ENCODE results near the gene STK17A. TPM values are rescaled to one million over a fixed set of nuclear protein-coding genes. Genes with fewer than 3 reads are reported as not detected.
"Not testable (repeated sequence)": the region's sequence is repeated elsewhere in the genome, so short reads cannot be mapped to it uniquely, and the experiment has no call there.

Gene STK17A
- total RNA-seq, 2 donors from 2014 or later = 61.7 to 67.6 TPM

DNA sequence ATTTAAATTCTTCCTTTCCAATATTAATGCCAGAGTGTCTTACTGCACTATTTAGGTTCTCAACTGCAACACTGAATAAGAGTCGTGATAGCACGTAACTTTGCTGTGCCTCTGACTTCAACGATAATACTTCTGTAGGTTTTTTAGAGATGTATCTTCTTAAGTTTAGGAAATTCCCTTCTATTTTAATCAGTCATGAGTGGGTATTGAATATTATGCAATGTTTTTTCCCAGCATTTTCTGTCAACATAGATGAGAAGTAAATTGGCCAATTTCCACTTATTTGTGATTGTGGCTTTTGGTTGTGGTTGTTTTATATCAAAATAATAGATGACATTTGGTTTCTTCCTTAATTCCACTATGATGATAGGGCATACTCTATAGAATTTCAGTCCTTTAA, 6.7 kb upstream of the STK17A start:
- no peaks in the 10 kb centered on the region for H3K36me3 Mint-ChIP-seq
- peaks cover 6 to 10% of the 10 kb centered on the region in 2 donors for H3K4me1 Mint-ChIP-seq (ENCODE audit: low read depth in 2 of 2)
- ATAC-seq (no peak), DNase-seq (ENCODE audit: low spot score) (no peak)
- H3K27ac Mint-ChIP-seq = no peak overlapping the region
- no peaks in the 10 kb centered on the region for H3K9me3 Mint-ChIP-seq
- H3K4me3 Mint-ChIP-seq = no peak overlapping the region
- H3K27me3 Mint-ChIP-seq = peaks cover 7 to 8% of the 10 kb centered on the region in 2 donors

DNA sequence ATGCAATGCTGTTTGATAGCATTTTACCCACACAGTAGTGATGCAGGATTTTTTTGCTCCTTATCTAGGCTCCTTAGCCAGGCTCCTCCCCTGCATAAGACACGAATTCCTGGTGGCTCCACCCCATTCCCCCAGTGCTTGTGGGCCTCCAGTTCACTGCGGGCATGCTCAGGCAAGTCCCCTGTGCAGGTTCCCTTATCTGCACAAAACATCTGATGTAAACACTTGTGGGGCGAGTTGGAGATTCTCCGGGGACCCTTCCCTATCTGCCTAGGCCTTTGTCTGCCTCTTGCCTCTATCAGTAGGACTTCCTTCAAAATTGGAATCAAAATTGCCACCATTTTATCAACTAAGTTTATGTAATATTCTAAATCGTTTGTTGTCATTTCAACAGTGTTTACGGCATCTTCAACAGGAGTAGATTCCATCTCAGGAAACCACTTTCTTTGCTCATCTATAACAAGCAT, 5.4 kb upstream of the STK17A start:
- Mint-ChIP-seq H3K4me3 (no peak overlapping the region), H3K36me3 (no peaks in the 10 kb centered on the region), H3K27me3 (peaks cover 13 to 17% of the 10 kb centered on the region in 2 donors), H3K4me1 (ENCODE audit: low read depth in 2 of 2) (peaks cover 9 to 13% of the 10 kb centered on the region in 2 donors), H3K27ac (peak overlapping the region in 1 of 2 donors; percentile 32), H3K9me3 (no peaks in the 10 kb centered on the region)
- DNase-seq (ENCODE audit: low spot score) (no peak), ATAC-seq (no peak)

DNA sequence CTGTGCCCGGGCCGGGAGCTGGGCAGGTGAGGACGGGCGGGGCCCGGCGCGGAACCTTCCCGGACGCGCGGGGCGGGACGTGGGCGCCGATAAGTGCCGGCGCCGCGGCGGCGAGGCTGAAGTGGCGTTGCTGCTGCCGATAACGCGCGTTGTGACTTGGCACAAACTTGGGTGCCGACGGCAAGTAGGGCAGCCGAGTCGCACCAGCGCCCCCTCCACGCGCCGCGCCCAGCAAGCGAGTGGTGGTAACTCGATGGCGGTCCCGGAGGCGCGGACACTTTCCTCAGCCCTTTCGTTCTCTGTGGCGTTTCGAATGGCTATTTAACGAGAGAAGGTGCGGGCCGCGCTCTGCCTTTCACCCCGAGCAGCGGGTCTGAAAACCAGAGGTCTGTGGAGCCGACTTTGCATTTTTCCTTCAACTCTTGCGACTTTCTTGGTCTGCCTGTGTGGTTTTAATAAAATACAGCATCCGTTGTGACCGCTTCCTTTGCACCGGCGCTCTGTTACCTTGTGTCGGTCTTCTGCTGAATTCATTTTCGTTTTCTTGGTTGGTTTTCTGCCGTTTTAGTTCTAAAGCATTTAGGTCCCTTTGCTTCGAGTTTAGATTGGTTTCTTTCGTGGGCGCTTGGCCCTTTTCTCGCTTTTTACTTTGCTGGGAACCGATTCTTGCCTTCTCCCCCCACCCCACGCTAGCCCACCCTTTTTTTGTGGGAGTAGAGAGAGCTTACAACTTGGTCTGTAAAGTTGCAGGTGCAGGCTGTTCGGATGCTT, 701 bp downstream of the STK17A start:
- Mint-ChIP-seq H3K27me3 (peaks cover 13 to 17% of the 10 kb centered on the region in 2 donors), H3K36me3 (peaks cover 10% of the 10 kb centered on the region), H3K4me3 (peak overlapping the region; percentile 96), H3K4me1 (ENCODE audit: low read depth in 2 of 2) (peaks cover 28 to 47% of the 10 kb centered on the region in 2 donors), H3K9me3 (no peaks in the 10 kb centered on the region), H3K27ac (peak overlapping the region; percentile 91 to 93)
- ATAC-seq (peak; percentile 36 to 37), DNase-seq (ENCODE audit: low spot score) (peak; percentile 69)

DNA sequence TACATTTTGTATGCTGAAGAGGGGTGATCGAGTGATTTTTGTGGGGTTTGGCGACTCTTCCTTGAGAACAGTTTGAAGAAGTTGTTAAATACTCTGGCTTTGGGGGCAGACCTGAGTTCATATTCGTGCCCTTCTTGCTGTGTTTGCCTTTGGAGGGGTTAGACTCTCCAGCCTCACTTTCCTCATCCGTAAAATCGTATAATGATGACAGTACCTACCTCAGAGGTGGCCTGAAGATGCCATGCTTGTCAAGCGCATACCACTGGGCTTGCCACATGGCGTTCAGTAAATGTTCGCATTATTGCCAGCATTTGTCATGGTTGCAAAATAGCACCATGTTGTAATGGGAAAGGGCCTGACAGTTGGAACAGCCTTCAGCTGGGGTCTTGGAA, 1.3 kb downstream of the STK17A start:
- peaks cover 10 to 17% of the 10 kb centered on the region in 2 donors for H3K27me3 Mint-ChIP-seq
- DNase-seq (ENCODE audit: low spot score) (no peak), ATAC-seq (no peak)
- peaks cover 10% of the 10 kb centered on the region for H3K36me3 Mint-ChIP-seq
- peak overlapping the region; percentile 96 for H3K4me3 Mint-ChIP-seq
- peaks cover 33 to 53% of the 10 kb centered on the region in 2 donors for H3K4me1 Mint-ChIP-seq (ENCODE audit: low read depth in 2 of 2)
- peak overlapping the region; percentile 91 to 93 for H3K27ac Mint-ChIP-seq
- H3K9me3 Mint-ChIP-seq = no peaks in the 10 kb centered on the region

DNA sequence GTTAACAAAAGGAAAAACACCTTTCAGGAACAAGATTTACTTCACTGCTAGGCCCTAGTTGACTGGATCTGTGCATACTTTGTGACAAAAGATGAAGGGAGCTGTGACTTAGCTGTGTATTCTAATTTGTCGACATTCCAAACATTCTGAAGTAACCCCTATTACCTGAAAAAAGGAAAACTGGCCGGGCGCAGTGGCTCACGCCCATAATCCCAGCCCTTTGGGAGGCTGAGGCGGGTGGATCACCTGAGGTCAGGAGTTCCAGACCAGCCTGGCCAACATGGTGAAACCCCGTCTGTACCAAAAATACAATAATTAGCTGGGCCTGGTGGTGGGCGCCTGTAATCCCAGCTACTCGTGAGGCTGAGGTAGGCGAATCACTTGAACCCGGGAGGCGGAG, 1.8 kb downstream of the STK17A start:
- ATAC-seq; H3K36me3 Mint-ChIP-seq; H3K9me3 Mint-ChIP-seq; DNase-seq (ENCODE audit: low spot score): not testable (repeated sequence)
- H3K4me1 Mint-ChIP-seq (ENCODE audit: low read depth in 2 of 2) = peaks cover 38 to 59% of the 10 kb centered on the region in 2 donors
- peaks cover 10 to 17% of the 10 kb centered on the region in 2 donors for H3K27me3 Mint-ChIP-seq
- peak overlapping the region; percentile 91 to 93 for H3K27ac Mint-ChIP-seq
- H3K4me3 Mint-ChIP-seq = peak overlapping the region; percentile 96

DNA sequence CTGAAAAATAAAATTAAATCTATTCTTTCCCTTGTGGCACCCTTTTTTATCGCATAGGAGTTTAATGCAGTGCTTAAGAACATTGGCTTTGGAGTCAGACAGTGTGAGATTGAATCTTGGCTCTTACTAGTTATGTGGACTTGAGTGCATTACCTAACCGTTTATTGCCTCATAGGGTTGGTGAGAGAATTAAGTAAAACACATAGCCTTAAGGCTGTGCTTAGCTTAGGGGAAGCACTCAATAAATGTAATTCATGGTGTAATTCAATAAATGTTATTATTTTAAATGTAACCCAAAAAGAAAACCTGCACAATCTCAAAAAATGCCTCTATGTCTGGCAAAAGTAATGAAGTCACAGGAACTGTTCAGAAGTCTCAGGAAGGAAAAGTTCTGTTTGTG, 2.7 kb downstream of the STK17A start:
- peaks cover 10% of the 10 kb centered on the region for H3K36me3 Mint-ChIP-seq
- H3K27ac Mint-ChIP-seq = peak overlapping the region; percentile 91 to 93
- H3K9me3 Mint-ChIP-seq = no peaks in the 10 kb centered on the region
- ATAC-seq (no peak), DNase-seq (ENCODE audit: low spot score) (no peak)
- peak overlapping the region; percentile 96 for H3K4me3 Mint-ChIP-seq
- H3K4me1 Mint-ChIP-seq (ENCODE audit: low read depth in 2 of 2) = peaks cover 43 to 65% of the 10 kb centered on the region in 2 donors
- peaks cover 10 to 16% of the 10 kb centered on the region in 2 donors for H3K27me3 Mint-ChIP-seq

DNA sequence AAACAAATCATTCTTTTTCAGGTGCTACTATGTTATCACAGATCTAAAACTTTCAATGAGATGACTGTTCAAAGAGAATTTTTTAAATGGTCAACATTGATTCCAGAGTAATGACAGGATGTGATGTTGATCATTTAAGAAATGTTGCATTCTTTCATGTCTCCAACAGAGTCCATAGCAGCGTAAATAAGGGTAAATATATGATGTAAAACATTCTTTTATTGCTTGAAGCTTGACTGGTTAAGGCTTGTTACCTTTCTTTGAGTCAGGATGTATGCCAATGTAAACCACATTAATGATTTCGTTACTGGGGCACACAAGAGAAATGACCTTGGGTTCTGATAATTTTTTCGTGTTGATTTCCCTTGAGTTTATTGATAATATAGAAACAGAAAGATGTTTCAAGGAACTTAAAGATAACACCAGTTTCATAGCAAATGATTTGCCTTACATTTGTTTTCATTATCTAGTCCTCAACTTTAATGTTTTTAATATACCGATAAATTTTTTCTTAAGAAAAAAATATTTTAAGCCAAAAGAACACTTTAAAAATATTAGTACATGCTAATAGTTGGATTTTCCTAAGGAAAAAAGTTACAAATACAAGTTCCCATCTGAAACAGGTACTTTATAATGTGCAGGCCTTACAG, 3.5 kb downstream of the STK17A start:
- no peak for DNase-seq (ENCODE audit: low spot score)
- H3K27ac Mint-ChIP-seq = peak overlapping the region; percentile 91 to 93
- H3K36me3 Mint-ChIP-seq = peaks cover 10% of the 10 kb centered on the region
- peak overlapping the region; percentile 96 for H3K4me3 Mint-ChIP-seq
- peaks cover 6 to 8% of the 10 kb centered on the region in 2 donors for H3K27me3 Mint-ChIP-seq
- H3K4me1 Mint-ChIP-seq (ENCODE audit: low read depth in 2 of 2) = peaks cover 49 to 73% of the 10 kb centered on the region in 2 donors
- H3K9me3 Mint-ChIP-seq = no peaks in the 10 kb centered on the region
- no peak for ATAC-seq

DNA sequence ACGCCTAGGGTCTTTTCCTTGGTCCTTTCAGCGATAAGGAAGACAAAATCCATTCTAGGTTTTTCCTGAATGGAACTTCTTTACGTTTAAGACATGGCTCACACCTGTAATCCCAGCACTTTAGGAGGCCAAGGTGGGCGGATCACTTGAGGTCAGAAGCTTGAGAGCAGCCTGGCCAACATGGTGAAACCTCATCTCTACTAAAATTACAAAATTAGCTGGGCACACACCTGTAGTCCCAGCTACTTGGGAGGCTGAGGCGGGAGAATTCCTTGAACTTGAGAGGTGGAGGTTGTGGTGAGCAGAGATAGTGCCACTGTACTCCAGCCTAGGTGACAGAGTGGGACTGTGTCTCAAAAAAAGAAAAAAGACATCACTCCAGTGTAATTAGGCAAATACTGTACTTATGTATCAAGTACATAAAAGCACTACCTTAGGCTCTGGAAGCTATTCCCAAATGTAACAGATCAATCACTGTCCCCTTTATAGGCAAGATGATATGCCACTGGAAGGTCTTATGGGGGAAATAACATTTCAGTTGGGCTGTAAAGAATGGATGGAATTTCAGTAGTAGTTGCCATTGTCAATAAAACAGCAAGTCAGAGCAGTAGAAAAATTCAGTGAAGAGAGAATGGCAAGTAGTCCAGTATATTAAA, 5.7 kb downstream of the STK17A start:
- Mint-ChIP-seq H3K4me3 (peak overlapping the region; percentile 39), H3K27ac (peak overlapping the region; percentile 91 to 93), H3K9me3 (no peaks in the 10 kb centered on the region), H3K27me3 (no peaks in the 10 kb centered on the region), H3K36me3 (peaks cover 12% of the 10 kb centered on the region), H3K4me1 (ENCODE audit: low read depth in 2 of 2) (peaks cover 65 to 80% of the 10 kb centered on the region in 2 donors)
- DNase-seq (ENCODE audit: low spot score) = no peak
- ATAC-seq = no peak

DNA sequence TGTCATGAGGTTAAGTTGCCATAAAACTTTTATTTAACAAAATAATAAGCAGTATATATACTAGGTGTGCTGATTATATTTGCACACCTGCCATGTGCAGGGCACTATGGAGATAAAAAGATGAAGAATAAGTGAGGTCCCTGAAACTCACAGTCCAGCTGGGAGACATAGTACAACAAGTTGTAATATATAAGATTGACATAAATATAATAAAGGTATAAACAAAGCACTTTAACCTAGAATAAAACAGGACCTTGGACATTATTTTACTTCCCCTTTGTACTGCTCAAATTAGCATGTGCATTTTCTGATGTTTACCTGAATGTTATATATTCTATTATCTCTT, 6.2 kb downstream of the STK17A start:
- H3K36me3 Mint-ChIP-seq = peaks cover 7% of the 10 kb centered on the region
- H3K4me1 Mint-ChIP-seq (ENCODE audit: low read depth in 2 of 2) = peaks cover 67 to 80% of the 10 kb centered on the region in 2 donors
- no peaks in the 10 kb centered on the region for H3K9me3 Mint-ChIP-seq
- H3K27me3 Mint-ChIP-seq = no peaks in the 10 kb centered on the region
- ATAC-seq (no peak), DNase-seq (ENCODE audit: low spot score) (no peak)
- peak overlapping the region; percentile 91 to 93 for H3K27ac Mint-ChIP-seq
- H3K4me3 Mint-ChIP-seq = peak overlapping the region; percentile 47

DNA sequence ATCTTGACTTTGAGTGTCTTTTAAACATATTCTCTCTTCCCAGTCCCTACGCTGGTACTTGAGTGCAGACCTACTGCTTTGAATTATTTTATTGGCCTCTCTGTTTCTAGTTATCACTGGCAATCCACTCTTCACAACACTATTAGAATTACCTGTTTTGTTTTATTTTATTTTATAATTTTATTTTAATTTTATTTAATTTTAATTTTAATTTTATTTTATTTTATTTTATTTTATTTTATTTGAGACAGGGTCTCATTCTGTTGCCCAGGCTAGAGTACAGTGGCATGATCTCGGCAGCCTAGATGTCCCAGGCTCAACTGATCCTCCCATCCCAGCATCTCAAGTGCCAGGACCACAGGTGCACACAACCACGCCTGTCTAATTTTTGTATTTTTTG, 6.8 kb downstream of the STK17A start:
- Mint-ChIP-seq H3K27me3 (no peaks in the 10 kb centered on the region), H3K27ac (peak overlapping the region; percentile 91 to 93), H3K36me3 (peaks cover 4% of the 10 kb centered on the region), H3K4me1 (ENCODE audit: low read depth in 2 of 2) (peaks cover 68 to 82% of the 10 kb centered on the region in 2 donors), H3K4me3 (peak overlapping the region; percentile 68), H3K9me3 (no peaks in the 10 kb centered on the region)
- ATAC-seq = no peak
- DNase-seq (ENCODE audit: low spot score) = no peak

DNA sequence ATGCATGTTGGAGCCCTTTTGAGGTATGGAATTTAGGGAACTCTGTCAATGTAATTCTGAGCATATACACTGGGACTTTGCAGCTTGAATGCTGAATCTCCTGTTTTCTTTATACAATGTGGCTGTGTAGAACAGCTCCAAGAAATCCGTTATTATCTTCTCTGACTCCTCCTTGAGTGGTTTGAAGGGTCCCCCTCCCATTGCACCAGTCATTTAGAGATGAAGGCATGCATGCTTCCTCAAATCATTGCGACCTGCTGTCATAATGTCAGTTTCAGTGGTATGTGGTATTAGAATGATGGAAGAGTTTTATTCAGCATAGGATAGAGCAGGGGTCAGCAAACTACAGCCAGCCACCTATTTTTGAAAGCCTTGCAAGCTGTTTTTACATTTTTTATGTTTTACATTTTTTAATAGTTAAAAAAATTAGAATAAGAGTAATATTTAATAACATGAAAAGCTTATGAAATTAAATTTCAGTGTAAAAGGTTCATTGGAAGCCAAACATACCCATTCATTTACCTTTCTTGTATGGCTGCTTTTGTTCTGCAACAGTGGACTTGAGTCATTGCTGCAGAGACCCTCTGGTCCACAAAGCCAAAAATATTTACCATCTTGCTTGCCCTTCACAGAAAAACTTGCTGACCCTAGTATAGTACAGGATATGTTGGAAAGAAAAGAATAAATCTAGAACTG, 8.1 kb downstream of the STK17A start:
- peaks cover 71 to 84% of the 10 kb centered on the region in 2 donors for H3K4me1 Mint-ChIP-seq (ENCODE audit: low read depth in 2 of 2)
- no peaks in the 10 kb centered on the region for H3K27me3 Mint-ChIP-seq
- peak overlapping the region; percentile 91 to 93 for H3K27ac Mint-ChIP-seq
- peaks cover 4% of the 10 kb centered on the region for H3K36me3 Mint-ChIP-seq
- H3K4me3 Mint-ChIP-seq = peak overlapping the region; percentile 68
- ATAC-seq (peak; percentile 68 to 81), DNase-seq (ENCODE audit: low spot score) (no peak)
- no peaks in the 10 kb centered on the region for H3K9me3 Mint-ChIP-seq

DNA sequence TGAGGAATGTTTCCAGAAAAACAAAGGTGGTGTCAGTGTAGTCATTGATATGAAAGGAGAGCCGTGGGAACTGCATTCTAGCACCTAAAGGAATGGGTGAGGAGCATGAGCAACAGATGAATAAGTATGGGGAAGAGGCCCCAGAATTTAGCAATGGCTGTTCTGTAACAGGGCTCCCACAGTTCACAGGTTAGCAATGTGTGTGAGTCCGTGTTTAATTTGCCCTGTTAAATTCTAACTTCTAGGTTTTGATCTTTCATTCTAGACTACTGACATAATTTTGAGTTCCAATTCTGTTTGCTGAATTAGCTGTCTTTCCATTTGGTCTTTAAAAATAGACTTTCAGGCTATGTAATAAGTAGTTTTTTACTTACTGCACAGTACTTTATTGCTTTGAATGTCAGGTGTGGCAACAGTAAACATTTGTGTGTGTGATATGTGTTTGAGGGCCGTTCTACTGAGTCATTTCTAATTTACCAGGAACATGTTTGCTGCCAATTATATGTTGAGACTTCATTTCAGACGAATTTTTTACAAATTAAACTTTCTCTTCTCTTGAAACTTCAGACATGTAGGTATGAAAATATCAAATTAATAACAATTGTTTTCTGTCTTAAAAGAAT, 8.8 kb downstream of the STK17A start:
- Mint-ChIP-seq H3K27me3 (no peaks in the 10 kb centered on the region), H3K36me3 (peaks cover 4% of the 10 kb centered on the region), H3K4me3 (peak overlapping the region; percentile 68), H3K9me3 (no peaks in the 10 kb centered on the region), H3K27ac (peak overlapping the region; percentile 91 to 93), H3K4me1 (ENCODE audit: low read depth in 2 of 2) (peaks cover 67 to 80% of the 10 kb centered on the region in 2 donors)
- peak; percentile 65 to 66 for ATAC-seq
- DNase-seq (ENCODE audit: low spot score) = no peak

DNA sequence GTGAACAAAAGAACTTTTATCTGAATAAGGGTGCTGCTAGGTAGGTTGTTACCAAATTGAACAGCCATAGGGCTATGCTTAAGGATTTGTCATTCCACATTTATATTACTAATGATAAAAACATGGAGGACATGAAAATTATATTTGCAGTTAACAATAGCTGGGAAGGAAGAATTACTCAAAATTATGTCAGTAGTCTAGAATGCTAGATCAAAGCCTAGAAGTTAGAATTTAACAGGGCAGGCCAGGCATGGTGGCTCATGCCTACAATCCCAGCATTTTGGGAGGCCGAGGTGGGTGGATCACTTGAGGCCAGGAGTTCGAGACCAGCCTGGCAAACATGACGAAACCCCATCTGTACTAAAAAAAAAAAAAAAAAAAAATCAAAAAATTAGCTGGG, 9.4 kb downstream of the STK17A start:
- H3K4me1 Mint-ChIP-seq (ENCODE audit: low read depth in 2 of 2) = peaks cover 67 to 76% of the 10 kb centered on the region in 2 donors
- H3K9me3 Mint-ChIP-seq = no peaks in the 10 kb centered on the region
- DNase-seq (ENCODE audit: low spot score) (no peak), ATAC-seq (no peak)
- no peaks in the 10 kb centered on the region for H3K27me3 Mint-ChIP-seq
- peak overlapping the region; percentile 68 for H3K4me3 Mint-ChIP-seq
- H3K27ac Mint-ChIP-seq = peak overlapping the region; percentile 91 to 93
- peaks cover 4% of the 10 kb centered on the region for H3K36me3 Mint-ChIP-seq
